HG03095 (cell line): Measurements from ENCODE around the gene KIF6.

ENCODE experiments used
- ATAC-seq: cut with Tn5 transposase; IDR thresholded peaks from one replicate; pipeline ENCODE4 v1.9.1; 2021; ENCODE audit warnings: moderate library complexity; ENCODE audit not compliant: unreplicated experiment

The KIF6 gene

GRCh38 chr6:39333644-39334438, 391.4 kb downstream of the KIF6 start:
- ATAC-seq = no peak

GRCh38 chr6:39330476-39330875, 394.7 kb downstream of the KIF6 start:
- no peak for ATAC-seq

GRCh38 chr6:39330057-39330456, 395.2 kb downstream of the KIF6 start:
- ATAC-seq = peak; percentile 94

- ATAC-seq = no peak
These were observed 397.1 kb downstream of the KIF6 start for GRCh38 chr6:39328066-39328465.

GRCh38 chr6:39327507-39327906, 397.7 kb downstream of the KIF6 start:
- ATAC-seq = no peak

- no peak for ATAC-seq
These were observed 402.8 kb downstream of the KIF6 start, which contains the start of gene KCNK16 for GRCh38 chr6:39322306-39322850. TSS of gene KCNK16 (minus strand) at chr6:39322702. CDS start at chr6:39322540, 162 bp downstream.

GRCh38 chr6:39321761-39322160, 403.4 kb downstream of the KIF6 start:
- no peak for ATAC-seq

- ATAC-seq = no peak
These were observed 404.7 kb downstream of the KIF6 start for GRCh38 chr6:39320363-39320984.

GRCh38 chr6:39319621-39320362, 405.4 kb downstream of the KIF6 start:
- ATAC-seq = no peak

- ATAC-seq = no peak
These were observed 408.0 kb downstream of the KIF6 start for GRCh38 chr6:39317256-39317655.

- ATAC-seq = no peak
These were observed 410.9 kb downstream of the KIF6 start, which contains the start of gene KCNK17 for GRCh38 chr6:39314273-39314795. TSS of gene KCNK17 (minus strand) at chr6:39314419. CDS start at chr6:39314320, 99 bp downstream.

GRCh38 chr6:39313526-39314272, 411.5 kb downstream of the KIF6 start:
- no peak for ATAC-seq

- ATAC-seq = no peak
These were observed 412.2 kb downstream of the KIF6 start for GRCh38 chr6:39312912-39313525.

- no peak for ATAC-seq
These were observed 414.7 kb downstream of the KIF6 start for GRCh38 chr6:39310542-39310941.

GRCh38 chr6:39309942-39310531, 415.2 kb downstream of the KIF6 start:
- ATAC-seq = no peak

- ATAC-seq = no peak
These were observed 417.7 kb downstream of the KIF6 start for GRCh38 chr6:39307462-39307861.

GRCh38 chr6:39304951-39305350, 420.3 kb downstream of the KIF6 start:
- no peak for ATAC-seq

GRCh38 chr6:39303425-39304153, 421.6 kb downstream of the KIF6 start:
- no peak for ATAC-seq
